Measurements from ENCODE around the gene GUK1.
"Not testable (repeated sequence)": the region's sequence is repeated elsewhere in the genome, so short reads cannot be mapped to it uniquely, and the experiment has no call there.

The GUK1 gene

DNA sequence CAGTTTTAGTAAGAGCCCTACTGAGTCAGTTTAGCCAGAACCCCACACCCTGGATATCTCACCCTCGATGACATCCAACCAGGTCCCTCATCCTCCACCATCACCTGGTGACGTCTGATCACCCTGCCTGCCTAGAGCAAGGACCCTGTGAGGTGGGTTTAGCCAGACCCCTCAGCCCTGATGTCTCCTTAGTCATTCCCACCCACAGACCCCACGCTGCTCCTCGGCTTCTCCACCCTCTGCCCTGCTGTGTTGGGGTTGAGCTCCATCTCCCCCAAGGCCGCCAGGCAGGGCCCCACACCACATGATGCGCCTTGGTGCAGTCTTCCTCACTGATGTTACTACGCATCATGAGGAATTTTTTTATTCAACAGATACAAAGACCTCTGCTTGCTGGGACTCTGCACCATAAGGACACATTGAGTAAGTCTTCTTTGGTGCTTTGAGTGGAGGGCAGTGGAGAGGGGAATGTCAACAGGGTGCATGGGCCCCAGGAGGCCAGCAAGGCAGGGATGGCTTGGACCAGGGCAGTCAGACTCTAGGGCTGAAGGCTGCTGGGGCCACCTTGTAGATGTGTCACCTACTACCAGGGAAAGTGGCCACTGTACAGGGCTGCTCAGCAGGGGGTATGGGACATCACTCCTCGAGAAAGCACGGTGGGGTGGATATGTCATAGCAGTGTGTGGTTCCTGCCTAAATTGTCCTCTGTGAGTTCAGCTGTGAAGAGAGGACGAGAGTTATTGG lies 23.9 kb downstream of the GUK1 start:
- no peak for DNase-seq

DNA sequence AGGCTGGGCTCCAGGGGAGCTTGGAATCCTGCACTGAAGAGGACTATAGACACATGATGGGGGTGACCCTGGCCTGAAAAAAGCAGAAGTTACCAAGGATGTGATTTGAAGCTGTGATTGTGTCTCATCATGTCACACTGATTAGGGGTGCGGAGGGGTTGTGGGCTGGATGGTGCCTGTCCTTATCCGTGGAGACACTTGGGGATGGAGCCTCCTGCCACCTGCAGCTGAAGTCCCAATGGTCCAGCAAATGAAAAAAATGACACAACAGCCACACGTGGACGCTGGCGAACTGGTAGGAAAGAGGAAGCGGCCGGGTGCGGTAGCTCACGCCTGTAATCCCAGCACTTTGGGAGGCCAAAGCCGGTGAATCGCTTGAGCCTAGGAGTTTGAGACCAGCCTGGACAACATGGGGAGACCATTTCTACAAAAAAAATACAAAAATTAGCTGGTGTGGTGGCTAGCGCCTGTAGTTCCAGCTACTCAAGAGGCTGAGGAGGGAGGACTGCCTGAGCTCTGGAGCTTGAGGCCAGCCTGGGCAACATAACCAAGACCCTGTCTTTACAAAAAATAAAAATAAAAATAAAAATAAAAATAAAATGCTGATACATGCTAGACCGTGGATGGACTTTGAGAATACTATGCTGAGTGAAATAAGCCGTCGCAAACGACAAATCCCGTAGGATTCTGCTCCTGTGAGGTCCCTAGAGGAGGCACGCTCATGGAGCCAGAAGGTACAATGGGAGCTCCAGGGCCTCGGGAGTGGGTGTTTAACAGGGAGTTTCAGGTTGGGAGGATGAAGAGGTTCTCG lies 24.7 kb downstream of the GUK1 start:
- DNase-seq = no peak

DNA sequence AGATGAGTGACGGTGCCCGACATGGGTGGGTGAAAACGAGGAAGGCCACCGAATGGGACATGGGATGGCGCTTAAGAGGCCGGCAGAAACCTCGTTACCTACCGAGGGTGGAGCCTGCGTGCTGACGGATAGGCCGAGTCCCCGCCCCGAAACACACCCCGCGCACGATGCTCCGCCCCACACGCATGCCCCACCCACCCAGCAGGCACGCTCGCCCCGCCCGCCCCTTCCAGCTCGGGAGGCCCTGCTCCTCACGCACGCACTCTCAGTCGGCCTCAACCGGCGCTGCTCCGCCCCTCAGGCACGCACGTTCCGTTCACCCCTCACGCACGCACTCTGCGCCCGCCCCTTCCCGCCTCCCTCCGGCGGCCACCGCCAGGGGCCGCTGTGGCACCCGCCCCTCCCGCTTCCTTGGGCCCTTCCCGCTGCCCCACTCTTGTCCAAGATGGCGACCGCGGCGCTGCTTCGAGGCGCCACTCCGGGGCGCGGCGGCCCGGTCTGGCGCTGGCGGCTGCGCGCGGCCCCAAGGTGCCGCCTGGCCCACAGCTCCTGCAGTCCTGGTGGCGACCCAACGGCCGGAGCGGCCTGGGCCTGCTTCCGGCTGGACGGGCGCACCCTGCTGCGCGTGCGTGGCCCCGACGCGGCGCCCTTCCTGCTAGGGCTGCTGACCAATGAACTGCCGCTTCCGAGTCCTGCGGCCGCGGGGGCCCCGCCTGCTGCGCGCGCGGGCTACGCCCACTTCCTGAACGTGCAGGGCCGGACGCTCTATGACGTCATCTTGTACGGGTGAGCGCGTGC lies 25.5 kb downstream of the GUK1 start, which contains the start of gene IBA57:
Gene IBA57 (plus strand): TSS at position 433 of the 798 bp plus-strand sequence. CDS start 13 bp downstream, at position 446.
- peak; percentile 99 for DNase-seq

DNA sequence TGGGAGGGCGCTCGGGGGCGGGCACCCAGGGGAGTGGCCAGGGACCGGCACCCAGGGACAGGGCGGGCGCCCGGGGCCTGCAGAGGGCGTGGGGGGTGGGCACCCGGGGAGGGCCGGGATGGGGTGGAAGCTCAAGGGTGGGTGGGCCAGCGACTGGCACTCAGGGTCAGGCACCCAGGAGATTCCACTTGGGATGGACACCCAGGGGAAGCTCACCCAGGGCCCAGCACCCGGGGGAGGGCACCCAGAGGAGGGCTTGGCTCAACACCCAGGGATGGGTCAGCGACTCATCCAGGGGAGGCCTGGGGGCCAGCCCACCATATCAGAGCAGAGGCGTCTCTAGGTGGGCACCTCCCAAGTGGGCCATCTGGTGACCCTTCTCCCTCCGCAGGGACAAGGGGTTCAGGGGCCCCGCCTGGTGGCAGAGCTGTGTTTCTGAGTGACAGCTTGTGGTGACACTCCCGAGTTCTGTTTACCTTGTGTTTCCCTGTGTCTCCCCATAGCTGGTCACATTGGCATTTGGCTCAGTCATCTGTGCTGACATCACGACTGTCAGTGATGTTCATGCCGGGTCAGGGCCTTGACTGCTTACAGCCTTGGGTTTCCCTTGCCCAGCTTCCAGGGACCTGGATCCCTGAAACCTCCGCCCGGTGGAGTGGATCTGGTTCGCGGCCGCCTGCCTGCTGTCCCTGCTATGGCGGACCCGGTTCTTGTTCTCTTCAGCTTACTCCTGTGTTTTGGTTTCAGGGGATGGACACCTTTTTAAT lies 26.3 kb downstream of the GUK1 start:
- peak; percentile 35 for DNase-seq

DNA sequence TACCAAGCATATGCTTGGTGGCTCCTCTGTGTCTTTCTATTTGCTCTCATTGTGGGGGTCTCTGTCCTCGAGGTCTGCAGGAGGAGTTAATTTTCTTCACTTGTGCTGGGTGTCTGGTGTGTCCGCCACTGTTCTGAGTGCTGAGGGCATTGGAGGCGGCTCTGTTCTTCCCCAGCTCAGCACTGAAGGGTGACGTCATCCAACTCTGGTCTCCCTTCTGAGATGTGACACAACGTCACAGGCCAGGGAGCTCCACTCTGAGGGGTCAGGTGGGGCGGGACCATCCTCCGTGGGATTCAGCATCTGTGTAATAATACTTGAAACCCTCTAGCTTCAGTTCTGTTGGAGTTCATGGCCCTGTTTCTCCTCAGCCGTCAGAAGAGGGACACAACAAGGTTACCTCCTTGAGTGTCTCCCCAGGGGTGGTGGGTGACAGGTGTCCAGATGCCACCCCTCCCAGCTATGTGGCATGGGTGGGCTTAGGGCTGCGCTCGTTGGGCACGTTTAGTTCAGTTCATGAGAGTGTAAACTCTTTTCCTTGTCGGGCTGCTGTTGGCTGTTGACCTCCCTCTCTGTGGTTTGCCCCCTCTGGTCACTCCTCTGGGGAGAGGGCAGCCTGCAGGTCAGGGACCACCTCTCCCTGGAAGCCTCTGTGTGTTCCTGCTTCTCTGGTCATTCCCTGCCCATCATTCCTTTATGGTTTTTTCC lies 28.6 kb downstream of the GUK1 start:
- no peak for DNase-seq

DNA sequence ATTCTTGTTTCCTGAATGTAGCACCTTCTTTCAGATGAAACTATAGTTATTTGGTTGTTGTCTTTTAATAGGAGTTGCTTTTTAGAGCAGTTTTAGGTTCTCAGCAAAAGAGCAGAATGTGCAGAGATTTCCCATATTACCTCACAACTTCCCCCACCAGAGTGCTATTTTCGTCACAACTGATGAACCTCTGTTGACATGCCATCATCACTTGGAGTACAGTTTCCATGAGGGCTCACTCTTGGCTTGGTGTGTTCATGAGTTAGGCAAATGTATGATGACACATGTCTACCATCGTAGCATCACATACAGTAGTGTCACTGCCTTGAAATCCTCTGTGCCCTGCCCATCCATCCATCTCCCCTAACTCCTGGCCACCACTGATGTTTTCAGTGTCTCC lies 29.3 kb downstream of the GUK1 start:
- no peak for DNase-seq

DNA sequence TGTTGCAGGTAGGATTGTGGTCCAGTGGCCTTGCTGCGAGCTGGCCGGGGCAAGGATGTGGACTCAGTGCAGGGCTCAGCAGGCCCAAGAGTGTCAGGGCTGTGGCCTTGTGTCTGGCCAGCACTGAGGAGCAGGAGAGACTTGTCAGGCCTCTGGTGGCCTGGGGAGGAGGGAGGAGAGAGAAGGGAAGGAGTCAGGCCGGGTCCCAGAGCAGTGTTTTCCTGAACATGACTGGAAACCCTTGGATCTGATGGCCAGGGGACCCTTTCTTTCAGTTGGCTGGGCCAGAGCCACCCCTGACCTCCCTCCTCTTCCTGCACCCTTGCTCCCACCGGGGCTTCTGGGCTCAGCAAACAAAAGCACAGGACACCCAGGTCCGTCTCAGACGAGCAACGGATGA lies 30.6 kb downstream of the GUK1 start:
- DNase-seq = no peak

DNA sequence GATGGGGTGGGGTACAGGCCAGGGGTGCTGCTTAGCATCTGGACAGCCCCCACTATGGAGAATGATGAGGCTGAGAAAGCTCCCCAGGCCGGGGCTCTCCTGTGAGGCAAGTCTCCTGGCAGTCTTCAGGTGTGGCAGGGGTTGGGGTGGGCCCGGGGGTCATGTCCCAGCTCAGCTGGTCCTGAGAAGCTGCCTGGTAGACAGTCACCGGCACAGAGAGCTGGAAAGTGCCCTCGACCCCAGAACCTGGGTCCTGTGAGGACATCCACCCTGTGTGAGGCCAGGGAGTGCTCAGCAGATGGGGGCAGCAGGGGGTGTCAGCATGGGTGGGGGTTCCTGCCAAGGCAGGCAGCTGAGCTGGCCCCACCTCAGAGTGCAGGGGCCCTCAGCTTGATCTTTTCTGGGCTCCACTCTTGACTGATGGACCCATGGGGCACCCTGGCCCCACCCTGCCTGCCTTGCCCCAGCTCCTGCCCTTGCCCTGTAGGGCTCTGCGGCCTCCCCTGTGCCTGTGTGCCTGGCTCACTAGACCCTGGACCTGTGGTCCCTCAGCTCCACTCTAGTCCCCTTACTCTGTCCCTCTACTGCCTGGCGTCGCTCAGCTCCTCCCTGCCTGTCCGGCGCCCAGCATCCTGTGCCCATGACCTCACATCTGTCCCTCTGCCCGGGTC lies 31.3 kb downstream of the GUK1 start:
- DNase-seq = no peak

DNA sequence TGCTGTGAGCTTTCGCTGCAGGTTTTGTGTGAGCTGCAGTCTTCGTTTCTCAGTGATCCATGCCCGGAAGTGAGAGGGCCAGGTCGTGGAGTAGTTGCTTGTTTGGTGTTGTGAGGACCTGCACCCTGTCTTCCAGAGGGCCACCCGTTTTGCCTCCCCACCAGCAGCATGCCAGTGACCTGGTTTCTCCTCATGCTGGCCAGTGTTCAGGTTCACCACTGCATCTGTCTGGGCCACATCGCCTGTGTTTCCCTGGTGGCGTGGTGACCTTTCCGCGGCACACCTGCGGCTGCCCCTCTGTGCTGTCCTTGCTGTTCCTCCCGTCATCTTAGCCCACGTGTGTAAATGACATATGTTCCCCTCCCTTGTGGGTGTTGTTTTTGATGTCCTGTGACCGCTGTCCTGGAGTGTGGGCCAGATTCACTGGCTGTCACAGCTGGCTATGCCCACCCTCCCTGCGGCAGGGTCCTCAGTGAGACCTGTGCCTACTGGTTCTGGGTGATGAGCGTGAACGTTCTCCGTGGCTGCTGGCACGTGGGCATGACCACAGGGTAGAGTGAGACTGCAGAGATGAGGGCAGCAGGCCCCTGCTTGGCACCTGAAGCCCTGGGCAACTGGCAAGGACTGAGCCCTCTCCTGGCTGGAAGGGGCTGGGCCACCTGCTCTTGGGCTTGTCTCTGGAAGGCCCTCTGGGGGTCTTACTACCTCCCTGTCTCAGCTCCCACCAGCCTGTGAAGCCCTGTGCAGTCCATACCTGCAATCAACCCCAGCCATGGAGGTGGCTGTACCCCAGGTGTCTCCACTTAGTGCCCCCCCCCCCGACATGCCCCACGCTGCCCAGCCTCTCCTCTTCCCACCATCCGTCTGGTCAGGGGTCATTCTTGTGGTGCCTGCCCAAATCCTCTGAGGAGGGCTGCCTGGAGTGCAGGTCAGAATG lies 32.8 kb downstream of the GUK1 start:
- no peak for DNase-seq

DNA sequence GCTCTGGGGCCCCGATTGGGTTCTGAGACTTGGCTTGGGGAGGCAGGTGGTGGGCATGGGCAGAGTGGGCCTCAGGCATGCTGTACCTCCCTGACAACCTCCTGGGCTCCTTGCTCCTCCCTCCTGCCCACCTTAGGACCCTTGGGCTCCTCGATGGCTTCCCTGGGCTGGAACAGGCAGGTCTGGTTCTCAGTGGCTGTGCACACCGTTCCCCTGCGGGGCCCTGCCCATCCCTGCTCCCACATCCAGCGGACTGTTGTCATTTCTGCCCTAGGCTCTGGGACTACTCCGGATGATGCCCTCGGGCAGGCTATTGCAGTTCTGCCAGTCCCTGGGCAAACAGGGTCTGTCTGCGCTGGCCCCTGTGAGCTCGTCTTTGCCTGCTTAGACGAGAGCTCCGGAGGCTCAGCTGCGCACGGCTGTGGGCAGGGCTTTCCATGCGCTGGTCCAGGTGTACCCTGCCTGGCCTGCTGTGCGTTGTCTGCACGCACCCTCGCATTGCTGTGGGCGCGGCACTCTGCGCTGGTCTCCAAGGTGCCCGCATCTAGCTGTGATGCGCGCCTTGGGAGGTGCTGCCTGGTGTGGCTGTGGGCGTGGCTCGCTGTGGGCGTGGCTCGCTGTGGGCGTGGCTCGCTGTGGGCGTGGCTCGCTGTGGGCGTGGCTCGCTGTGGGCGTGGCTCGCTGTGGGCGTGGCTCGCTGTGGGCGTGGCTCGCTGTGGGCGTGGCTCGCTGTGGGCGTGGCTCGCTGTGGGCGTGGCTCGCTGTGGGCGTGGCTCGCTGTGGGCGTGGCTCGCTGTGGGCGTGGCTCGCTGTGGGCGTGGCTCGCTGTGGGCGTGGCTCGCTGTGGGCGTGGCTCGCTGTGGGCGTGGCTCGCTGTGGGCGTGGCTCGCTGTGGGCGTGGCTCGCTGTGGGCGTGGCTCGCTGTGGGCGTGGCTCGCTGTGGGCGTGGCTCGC lies 33.7 kb downstream of the GUK1 start:
- DNase-seq = not testable (repeated sequence)

DNA sequence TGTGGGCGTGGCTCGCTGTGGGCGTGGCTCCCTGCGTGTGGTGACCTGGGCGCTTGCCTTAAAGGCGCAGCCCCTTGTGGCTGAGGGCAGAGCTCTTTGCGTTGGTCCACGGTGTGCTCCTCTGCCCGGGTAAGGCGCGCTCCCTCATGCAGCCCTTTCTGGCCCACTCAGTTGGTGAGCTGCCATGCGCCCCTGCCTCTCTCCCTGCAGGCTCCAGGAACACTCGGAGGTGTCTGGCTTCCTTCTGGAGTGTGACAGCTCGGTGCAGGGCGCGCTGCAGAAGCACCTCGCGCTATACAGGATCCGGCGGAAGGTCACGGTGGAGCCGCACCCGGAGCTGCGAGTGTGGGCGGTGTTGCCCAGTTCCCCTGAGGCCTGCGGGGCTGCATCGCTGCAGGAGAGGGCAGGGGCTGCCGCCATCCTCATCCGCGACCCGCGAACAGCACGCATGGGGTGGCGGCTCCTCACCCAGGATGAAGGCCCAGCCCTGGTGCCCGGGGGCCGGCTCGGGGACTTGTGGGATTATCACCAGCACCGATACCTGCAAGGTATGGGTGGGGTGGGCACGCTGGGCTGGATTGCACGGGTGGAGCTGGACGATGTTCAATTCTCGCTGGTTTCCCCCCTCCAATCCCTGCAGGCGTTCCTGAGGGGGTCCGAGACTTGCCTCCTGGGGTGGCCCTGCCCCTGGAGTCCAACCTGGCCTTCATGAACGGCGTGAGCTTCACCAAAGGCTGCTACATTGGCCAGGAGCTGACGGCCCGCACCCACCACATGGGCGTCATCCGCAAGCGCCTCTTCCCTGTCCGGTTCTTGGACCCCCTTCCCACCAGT lies 34.6 kb downstream of the GUK1 start:
- no peak for DNase-seq

DNA sequence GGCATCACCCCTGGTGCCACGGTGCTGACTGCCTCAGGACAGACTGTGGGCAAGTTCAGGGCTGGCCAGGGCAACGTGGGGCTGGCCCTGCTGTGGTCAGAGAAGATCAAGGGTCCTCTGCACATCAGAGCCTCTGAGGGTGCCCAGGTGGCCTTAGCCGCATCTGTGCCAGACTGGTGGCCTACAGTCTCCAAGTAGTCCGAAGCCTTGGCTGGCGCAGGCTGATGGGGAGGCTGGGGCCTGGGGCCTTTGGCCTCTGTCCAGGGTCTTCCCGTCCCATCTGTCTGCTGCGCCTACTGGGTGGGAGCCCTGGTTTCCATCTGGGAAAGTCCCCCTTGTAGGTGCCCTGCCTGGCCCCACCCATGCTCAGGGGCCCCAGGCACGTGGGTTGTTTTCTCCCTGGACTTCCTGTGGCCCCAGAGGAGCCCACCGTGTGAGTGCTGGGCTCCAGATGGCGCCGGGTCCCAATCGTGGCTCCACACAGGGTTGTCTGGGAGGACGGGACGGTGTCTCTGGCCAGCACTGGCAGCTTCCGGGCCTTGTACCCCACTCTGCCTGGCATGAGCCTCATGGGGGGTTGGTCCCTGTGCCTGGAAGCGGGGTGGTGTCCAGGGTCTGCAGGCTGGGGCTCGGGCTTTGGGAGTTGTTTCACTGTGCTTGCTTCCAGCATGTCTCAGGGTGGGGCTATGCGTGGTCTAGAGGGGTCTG lies 35.4 kb downstream of the GUK1 start:
- DNase-seq = no peak

DNA sequence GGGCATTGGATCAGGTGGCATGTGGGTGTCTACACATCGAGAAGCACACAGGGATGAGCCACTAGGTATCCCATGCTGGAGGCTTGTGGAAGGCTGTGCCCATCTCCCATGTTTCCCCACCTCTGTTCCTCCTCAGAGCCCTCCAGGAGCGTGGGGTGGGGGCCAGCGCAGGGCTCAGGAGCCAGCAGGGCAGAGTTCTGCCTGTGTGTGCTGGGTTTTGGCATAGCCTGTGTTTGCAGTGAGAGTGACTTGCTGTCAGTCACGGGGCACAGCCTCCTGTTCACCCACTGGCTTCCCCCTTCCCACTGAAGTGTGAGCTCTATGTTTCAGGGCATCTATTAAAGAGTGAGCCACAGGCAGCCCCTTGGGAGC lies 35.9 kb downstream of the GUK1 start:
- no peak for DNase-seq

DNA sequence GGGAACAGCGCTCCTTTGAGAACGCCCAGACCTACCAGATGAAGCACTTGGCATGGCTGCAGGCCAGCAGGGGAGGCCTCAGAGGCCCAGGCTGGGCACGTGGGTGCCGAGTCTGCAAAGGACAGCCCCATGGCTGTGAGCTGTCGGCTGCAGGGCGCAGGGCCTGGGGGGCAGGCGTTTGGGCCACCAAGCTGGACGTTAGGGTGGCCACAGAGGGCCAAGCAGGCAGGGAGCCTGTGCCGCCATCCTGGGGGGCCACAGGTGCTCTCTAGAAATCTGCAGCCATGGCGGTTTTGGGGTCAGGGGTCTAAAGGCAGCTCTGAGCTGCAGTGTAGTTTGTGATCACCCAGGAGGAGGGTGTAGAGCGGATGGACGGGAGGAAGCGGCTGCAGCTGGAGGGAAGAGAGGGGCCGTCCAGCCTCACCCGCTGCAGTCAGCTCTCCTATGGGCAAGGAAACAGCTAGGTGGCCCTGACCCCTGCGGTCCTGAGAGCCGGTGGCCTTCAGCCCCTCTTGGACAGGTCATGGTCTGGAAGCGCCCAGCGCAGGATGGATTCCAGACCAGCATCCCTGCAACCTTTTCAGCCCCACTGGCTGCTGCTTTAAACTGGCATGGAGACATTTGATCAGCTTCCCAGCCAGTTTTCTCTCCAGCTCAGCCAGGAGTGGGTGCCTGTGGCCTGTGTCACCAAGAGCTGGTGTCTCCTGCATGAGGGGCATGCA lies 36.5 kb downstream of the GUK1 start:
- no peak for DNase-seq

DNA sequence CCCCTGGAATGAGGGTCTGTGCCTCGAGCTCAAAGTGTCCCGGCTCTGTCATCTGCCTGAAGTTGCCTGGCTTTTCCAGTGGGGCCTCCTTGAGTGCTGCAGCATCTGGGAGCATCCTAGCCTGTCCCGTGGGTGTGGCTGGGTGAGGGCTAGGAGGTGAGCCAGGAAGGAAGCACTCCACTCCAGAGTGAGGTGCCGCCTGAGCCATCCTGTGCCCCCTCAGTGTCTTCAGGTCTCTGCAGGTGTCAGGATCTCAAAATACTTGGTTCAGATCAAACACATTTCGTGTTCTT lies 37.0 kb downstream of the GUK1 start:
- no peak for DNase-seq

All from fibroblast of skin of abdomen (primary cell).